ENCODE data around the gene C1QTNF4.
A peak's percentile ranks its signal among the peaks of the same experiment; 100 is the strongest.
"Not testable (repeated sequence)": the region's sequence is repeated elsewhere in the genome, so short reads cannot be mapped to it uniquely, and the experiment has no call there.

Gene C1QTNF4

DNA sequence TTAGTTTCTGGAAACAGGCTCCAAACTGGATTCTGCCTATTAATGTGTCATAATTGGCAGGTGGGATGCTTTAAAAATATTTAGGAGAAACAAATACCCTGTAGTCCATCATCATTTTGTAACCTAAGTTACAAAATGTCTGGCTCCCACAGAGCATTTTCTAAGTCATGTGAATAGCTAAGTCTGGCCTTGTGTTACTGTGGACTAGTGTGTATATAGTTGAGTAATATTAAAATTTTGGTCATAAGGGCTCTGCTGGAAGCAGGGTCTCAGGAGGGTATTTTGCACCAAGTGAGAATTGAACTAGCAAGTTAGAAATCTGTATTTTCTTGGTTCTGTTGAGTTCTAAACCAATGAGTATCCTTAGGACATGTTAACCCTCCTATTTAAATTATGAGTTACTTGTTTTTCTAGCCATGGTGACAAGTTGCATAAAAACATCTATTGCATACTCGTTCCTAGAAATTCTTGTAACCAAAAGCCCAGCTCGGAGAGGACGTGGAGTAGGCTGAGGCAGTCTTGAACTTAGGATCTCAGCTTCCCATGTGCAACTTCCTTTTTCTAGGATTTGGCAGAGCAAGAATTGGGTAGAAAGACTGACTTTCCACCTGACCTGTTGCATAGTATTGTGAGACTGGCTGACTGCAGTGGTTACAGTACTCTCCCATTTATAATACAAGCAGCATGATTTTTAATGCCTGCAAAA lies 23.4 kb downstream of the C1QTNF4 start:
- in situ Hi-C loops (cut with MboI; ENCODE audit: low pct_unique_long_range_greater_than_20kb, low sequenced_read_pairs, unreplicated experiment) = no loop called here
- DNase-seq (ENCODE audit: low spot score) = no peak
- TF ChIP-seq, protein P1, sequence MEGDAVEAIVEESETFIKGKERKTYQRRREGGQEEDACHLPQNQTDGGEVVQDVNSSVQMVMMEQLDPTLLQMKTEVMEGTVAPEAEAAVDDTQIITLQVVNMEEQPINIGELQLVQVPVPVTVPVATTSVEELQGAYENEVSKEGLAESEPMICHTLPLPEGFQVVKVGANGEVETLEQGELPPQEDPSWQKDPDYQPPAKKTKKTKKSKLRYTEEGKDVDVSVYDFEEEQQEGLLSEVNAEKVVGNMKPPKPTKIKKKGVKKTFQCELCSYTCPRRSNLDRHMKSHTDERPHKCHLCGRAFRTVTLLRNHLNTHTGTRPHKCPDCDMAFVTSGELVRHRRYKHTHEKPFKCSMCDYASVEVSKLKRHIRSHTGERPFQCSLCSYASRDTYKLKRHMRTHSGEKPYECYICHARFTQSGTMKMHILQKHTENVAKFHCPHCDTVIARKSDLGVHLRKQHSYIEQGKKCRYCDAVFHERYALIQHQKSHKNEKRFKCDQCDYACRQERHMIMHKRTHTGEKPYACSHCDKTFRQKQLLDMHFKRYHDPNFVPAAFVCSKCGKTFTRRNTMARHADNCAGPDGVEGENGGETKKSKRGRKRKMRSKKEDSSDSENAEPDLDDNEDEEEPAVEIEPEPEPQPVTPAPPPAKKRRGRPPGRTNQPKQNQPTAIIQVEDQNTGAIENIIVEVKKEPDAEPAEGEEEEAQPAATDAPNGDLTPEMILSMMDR (IDR thresholded peaks at IDR 0.05; ENCODE audit: extremely low read depth, insufficient read depth, missing control alignments) = no peak

DNA sequence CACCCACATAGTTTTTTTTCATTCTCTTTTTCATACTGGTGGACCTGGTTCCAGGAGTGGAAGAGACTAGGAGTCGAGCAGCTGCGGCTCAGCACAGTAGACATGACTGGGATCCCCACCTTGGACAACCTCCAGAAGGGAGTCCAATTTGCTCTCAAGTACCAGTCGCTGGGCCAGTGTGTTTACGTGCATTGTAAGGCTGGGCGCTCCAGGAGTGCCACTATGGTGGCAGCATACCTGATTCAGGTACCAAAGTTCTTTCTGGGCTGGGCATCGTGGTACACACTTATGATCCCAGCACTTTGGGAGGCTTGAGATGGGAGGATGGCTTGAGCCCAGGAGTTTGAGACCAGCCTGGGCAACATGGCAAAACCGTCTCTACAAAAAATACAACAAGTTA lies 24.6 kb downstream of the C1QTNF4 start:
- in situ Hi-C loops (cut with MboI; ENCODE audit: low pct_unique_long_range_greater_than_20kb, low sequenced_read_pairs, unreplicated experiment) = no loop called here

DNA sequence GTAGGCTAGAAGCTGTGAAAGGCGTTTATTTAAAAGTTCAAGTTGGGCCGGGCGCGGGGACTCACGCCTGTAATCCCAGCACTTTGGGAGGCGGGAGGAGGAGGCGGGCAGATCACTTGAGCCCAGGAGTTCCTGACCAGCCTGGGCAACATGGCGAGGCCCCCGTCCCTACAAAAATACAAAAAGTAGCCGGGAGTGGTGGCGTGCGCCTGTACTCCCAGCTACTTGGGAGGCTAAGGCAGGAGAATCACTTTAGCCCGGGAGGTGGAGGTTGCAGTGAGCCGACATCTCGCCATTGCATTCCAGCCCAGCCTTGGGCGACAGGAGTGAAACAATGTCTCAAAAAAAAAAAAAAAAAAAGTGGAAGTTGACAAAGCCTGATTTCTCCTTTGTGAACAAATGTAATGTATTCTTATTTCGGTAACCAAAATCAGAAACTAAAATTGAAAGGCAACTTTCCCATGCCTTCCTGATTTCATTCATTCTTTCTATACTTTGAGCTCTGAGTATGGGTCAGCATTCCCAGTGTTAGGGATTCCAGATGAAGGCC lies 28.0 kb downstream of the C1QTNF4 start:
- DNase-seq (ENCODE audit: low spot score) = no peak
- in situ Hi-C loops (cut with MboI; ENCODE audit: low pct_unique_long_range_greater_than_20kb, low sequenced_read_pairs, unreplicated experiment) = no loop called here
- TF ChIP-seq, protein P1 (IDR thresholded peaks at IDR 0.05; ENCODE audit: extremely low read depth, insufficient read depth, missing control alignments) = no peak

More for the DNA sequence above, 24.6 kb downstream of the C1QTNF4 start:
- TF ChIP-seq, protein P1 (IDR thresholded peaks at IDR 0.05; ENCODE audit: extremely low read depth, insufficient read depth, missing control alignments) = no peak
- DNase-seq (ENCODE audit: low spot score) = no peak

DNA sequence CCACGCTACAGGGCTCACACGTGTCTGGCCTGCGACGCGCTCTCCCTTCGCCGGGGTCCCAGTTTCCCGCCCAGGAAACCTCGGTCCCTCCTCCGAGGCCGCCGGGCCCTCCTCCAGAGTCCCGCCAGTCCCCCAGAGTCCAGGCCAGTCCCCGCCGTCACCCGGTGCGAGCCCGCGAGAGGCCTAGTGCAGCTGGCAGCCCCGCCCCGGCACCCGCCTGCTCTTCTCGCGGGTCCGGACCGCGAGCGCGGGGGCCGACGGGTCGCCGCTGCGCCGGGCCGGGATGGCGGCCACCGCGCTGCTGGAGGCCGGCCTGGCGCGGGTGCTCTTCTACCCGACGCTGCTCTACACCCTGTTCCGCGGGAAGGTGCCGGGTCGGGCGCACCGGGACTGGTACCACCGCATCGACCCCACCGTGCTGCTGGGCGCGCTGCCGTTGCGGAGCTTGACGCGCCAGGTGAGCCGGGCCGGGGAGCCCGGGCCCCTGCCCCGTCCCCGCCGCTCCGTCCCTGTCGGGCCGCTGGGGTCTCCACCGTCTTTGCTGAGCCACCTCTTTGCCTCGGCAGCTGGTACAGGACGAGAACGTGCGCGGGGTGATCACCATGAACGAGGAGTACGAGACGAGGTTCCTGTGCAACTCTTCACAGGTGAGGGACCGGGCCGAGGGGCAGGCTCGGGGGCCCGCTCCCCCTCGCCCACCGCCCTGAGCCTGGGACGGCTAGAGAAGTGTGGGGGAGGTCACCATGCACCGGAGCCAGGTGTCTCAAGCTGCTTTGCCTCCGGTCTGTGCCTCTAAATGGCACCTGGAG lies 28.7 kb downstream of the C1QTNF4 start, which contains the start of gene PTPMT1:
Gene PTPMT1 (plus strand): TSS at position 260 of the 809 bp plus-strand sequence. CDS start 24 bp downstream, at position 284.
- in situ Hi-C loops (cut with MboI; ENCODE audit: low pct_unique_long_range_greater_than_20kb, low sequenced_read_pairs, unreplicated experiment) = no loop called here
- peak; percentile 87 for DNase-seq (ENCODE audit: low spot score)
- TF ChIP-seq, protein P1 (IDR thresholded peaks at IDR 0.05; ENCODE audit: extremely low read depth, insufficient read depth, missing control alignments) = no peak

DNA sequence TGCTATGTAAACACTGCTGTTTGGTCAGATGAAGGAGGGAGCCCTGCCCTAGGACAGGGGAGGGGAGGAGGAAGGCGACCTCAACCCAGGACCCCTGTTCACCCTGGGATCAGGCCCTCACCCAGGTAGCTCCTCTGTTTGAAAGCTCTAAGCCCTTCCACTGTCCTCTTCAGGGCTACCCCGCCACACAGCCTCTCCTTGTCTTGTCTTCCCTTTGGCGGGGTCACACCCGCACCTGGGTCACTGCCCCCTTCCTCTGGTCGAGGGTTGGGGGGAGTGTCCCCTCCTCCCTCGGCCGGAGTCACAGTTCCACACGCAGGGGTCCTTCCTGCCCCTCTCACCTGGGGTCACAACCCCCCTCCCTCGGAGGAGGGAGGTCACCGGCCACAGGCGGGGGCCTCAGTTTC lies 29.3 kb downstream of the C1QTNF4 start:
- TF ChIP-seq, protein P1 (IDR thresholded peaks at IDR 0.05; ENCODE audit: extremely low read depth, insufficient read depth, missing control alignments) = no peak
- peak; percentile 23 for DNase-seq (ENCODE audit: low spot score)
- in situ Hi-C loops (cut with MboI; ENCODE audit: low pct_unique_long_range_greater_than_20kb, low sequenced_read_pairs, unreplicated experiment) = no loop called here

DNA sequence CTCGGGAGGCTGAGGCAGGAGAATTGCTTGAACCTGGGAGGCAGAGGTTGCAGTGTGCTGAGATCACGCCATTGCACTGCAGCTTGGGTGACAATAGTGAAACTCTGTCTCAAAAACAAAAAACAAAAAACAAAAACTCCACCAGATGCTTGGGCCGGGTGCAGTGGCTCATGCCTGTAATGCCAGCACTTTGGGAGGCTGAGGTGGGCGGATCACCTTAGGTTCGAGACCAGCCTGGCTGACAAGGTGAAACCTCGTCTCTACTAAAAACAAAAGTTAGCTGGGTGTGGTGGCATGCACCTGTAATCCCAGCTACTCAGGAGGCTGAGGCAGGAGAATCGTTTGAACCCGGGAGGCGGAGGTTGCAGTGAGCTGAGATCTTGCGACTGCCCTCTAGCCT lies 29.8 kb downstream of the C1QTNF4 start:
- DNase-seq (ENCODE audit: low spot score); in situ Hi-C loops (cut with MboI; ENCODE audit: low pct_unique_long_range_greater_than_20kb, low sequenced_read_pairs, unreplicated experiment): not testable (repeated sequence)

DNA sequence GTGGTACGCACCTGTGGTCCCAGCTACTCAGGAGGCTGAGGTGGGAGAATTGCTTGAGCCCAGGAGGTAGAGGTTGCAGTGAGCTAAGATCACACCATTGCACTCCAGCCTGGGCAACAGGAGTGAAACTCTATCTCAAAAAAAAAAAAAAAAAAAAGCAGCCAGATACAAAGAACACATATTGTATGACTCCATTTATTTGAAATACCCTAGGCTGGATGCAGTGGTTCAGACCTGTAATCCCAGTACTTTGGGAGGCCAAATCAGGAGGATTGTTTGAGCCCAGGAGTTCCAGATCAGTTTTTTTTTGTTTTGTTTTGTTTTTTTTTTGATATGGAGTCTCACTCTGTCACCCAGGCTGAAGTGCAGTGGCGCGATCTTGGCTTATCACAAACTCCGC lies 31.8 kb downstream of the C1QTNF4 start:
- DNase-seq (ENCODE audit: low spot score) = not testable (repeated sequence)

More for the DNA sequence above, 31.8 kb downstream of the C1QTNF4 start:
- in situ Hi-C loops (cut with MboI; ENCODE audit: low pct_unique_long_range_greater_than_20kb, low sequenced_read_pairs, unreplicated experiment) = not testable (repeated sequence)

Data from GM13977 (cell line).